NCI-H1105 (cell line): ENCODE measurements around the gene CPT1C.

Source experiments
- DNase-seq: peaks from one replicate; lab custom pipeline; 2025; lab: John Stamatoyannopoulos, UW

Gene CPT1C

GRCh38 chr19:49758292-49758691 lies 67.4 kb downstream of the CPT1C start:
- no peak for DNase-seq

DNA sequence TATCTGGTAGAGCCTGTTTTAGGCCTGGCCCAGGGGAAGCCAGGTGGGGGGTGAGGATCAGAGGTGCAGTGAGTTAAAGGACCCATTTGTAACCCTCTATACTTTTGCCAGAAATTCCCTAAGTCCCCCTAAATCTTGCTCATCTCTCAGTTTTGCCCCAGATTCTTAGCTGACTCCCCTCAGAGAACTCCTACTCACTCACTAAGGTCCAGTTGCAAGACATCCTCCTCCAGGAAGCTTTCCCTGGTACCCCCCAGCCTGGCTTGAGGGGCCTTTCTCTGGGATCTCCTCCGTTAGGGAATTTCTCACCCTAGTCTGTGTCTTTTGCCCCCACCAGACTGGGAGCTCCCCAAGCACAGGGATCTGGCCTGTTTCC lies 70.3 kb downstream of the CPT1C start:
- DNase-seq: no peak

DNA sequence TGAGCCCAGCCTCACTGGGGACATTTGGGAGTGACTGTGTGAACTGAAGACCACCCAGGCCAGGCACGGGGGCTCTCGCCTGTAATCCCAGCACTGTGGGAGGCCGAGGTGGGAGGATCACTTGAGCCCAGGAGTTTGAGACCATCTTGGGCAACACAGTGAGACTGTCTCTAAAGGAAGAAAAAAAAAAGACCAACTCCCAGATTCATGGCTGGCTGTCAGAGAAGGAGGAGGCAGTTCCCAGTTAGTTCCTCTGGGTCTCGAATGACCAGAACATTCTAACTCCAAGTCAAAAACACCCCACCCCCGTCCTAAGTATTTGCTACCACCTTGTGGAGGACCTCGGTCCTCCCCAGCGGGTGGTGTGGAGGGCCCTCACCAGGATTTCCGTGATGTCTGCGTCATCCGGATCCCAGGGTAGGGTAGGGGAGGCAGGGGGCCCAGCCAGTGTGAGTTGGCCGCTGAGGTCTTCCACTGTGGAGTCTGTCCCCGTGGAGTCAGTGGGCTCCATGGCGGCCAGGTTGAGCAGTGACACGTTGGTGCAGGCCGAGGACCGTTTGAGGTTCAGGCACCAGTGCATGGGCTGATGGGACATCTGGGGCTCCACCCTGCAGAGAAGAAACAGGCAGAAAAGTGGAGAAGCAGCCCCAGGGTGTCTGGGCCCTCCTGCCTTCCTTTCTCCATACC lies 70.9 kb downstream of the CPT1C start:
- no peak for DNase-seq

GRCh38 chr19:49763230-49763629 lies 72.3 kb downstream of the CPT1C start, which contains the start of gene TSKS:
Gene TSKS (minus strand): TSS chr19:49763306. CDS start chr19:49763247, 59 bp downstream.
- no peak for DNase-seq
